Panc1 (cell line): ENCODE measurements around the gene GLRX.

Experiments used
- TF ChIP-seq, protein P1 (sequence below), 2 experiments: IDR thresholded peaks; 2 replicates each; pipeline ENCODE4 v1.6.1; 2011 to 2012; ENCODE audit warnings: low read depth in 2 of 2, control low read depth in 1 of 2, low read length in 1 of 2, mild to moderate bottlenecking in 1 of 2, moderate library complexity in 1 of 2; ENCODE audit not compliant: insufficient read depth in 1 of 2
- TF ChIP-seq, protein P2 (sequence below): fragments of 450-650 bp; IDR thresholded peaks from 2 replicates; pipeline ENCODE4 v1.5.1; 2017; ENCODE audit warnings: mild to moderate bottlenecking

DNA sequence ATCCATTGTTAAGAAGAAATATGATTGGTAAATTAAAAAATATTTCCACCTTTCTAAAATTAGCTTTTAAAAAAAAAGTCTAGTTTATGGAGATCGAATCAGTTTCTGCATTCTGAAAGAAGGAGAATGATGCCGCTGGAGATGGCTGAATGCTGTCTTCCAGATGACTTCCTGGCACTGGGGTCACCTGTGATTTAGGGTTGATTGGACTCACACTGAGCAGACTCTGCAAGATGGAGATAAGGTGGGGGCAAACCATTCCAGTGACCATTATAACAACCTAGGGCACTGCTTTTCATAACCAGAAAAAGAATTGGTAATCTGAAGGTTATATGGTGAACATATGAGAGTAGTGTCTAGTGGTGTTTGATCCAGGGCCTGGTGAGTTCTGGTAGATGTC lies 50.6 kb downstream of the GLRX start:
- TF ChIP-seq, protein P1, sequence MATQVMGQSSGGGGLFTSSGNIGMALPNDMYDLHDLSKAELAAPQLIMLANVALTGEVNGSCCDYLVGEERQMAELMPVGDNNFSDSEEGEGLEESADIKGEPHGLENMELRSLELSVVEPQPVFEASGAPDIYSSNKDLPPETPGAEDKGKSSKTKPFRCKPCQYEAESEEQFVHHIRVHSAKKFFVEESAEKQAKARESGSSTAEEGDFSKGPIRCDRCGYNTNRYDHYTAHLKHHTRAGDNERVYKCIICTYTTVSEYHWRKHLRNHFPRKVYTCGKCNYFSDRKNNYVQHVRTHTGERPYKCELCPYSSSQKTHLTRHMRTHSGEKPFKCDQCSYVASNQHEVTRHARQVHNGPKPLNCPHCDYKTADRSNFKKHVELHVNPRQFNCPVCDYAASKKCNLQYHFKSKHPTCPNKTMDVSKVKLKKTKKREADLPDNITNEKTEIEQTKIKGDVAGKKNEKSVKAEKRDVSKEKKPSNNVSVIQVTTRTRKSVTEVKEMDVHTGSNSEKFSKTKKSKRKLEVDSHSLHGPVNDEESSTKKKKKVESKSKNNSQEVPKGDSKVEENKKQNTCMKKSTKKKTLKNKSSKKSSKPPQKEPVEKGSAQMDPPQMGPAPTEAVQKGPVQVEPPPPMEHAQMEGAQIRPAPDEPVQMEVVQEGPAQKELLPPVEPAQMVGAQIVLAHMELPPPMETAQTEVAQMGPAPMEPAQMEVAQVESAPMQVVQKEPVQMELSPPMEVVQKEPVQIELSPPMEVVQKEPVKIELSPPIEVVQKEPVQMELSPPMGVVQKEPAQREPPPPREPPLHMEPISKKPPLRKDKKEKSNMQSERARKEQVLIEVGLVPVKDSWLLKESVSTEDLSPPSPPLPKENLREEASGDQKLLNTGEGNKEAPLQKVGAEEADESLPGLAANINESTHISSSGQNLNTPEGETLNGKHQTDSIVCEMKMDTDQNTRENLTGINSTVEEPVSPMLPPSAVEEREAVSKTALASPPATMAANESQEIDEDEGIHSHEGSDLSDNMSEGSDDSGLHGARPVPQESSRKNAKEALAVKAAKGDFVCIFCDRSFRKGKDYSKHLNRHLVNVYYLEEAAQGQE (IDR thresholded peaks at IDR 0.05; ENCODE audit: insufficient read depth in 1 of 2, low read depth in 2 of 2, low read length in 1 of 2) = no peak
- TF ChIP-seq, protein P2, sequence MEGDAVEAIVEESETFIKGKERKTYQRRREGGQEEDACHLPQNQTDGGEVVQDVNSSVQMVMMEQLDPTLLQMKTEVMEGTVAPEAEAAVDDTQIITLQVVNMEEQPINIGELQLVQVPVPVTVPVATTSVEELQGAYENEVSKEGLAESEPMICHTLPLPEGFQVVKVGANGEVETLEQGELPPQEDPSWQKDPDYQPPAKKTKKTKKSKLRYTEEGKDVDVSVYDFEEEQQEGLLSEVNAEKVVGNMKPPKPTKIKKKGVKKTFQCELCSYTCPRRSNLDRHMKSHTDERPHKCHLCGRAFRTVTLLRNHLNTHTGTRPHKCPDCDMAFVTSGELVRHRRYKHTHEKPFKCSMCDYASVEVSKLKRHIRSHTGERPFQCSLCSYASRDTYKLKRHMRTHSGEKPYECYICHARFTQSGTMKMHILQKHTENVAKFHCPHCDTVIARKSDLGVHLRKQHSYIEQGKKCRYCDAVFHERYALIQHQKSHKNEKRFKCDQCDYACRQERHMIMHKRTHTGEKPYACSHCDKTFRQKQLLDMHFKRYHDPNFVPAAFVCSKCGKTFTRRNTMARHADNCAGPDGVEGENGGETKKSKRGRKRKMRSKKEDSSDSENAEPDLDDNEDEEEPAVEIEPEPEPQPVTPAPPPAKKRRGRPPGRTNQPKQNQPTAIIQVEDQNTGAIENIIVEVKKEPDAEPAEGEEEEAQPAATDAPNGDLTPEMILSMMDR = no peak
